Cerebellar cortex (tissue), 1 donor: Measurements from ENCODE around the gene TBL1X.
"Not testable (repeated sequence)": the region's sequence is repeated elsewhere in the genome, so short reads cannot be mapped to it uniquely, and the experiment has no call there.

Source experiments
- DNase-seq: peaks from one replicate; pipeline ENCODE4 v3.0.0-alpha.2; 2015; ENCODE audit warnings: low spot score

TBL1X gene

DNA sequence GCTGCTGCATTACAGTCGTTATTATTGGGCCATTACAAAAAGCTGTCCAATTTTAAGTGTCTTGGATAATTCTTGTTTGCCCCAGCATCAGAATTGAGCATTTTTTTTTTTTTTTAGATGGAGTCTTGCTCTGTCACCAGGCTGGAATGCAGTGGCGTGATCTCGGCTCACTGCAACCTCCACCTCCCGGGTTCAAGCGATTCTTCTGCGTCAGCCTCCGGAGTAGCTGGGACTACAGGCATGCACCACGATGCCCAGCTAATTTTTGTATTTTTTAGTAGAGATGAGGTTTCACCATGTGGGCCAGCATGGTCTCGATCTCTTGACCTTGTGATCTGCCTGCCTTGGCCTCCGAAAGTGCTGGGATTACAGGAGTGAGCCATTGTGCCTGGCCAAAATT, 71.3 kb downstream of the TBL1X start:
- DNase-seq: not testable (repeated sequence)

DNA sequence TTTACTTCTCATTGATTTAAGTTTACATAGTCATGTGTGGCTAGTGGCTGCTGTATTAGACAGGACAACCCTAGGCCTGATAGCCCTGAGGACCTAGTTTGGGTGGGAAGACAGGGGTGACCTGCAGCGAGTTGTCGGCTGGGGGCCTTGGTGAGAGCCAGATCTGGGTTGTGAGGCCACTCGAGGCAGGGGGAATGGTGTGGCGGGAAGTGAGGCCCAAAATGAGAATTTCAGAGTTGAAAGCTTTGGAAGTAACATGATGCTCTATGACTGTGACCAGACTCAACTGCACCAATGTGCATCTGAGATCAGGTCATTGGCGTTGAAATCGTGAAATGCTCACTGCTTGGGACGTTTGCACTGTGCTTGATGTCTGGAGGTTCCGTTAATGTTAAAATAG, 72.9 kb downstream of the TBL1X start:
- DNase-seq: no peak

DNA sequence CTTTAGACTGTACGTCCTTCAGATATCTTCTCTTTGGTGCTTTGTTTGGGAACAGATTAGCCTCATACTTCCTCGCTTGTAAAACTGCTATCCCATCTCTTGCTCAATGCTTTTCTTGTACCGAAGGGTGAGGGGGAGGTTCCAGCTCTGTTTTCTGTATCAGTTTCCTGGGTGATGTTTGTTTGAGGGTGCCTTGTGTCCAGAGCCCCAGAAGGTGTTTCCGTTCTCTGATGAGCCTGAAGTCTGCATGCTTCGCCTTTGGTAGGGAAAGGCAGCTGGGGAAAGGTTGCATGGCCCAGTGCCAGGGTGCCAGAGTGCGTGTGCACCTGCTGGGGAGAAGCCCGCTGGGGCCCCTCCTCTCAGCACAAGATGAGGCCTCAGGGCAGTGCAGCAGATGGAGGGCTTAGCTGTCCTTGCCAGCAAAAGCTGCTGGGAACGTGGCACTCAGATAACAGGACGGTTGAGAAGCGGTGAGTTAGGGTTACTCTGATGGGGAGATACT, 73.7 kb downstream of the TBL1X start:
- DNase-seq: peak; percentile 71

DNA sequence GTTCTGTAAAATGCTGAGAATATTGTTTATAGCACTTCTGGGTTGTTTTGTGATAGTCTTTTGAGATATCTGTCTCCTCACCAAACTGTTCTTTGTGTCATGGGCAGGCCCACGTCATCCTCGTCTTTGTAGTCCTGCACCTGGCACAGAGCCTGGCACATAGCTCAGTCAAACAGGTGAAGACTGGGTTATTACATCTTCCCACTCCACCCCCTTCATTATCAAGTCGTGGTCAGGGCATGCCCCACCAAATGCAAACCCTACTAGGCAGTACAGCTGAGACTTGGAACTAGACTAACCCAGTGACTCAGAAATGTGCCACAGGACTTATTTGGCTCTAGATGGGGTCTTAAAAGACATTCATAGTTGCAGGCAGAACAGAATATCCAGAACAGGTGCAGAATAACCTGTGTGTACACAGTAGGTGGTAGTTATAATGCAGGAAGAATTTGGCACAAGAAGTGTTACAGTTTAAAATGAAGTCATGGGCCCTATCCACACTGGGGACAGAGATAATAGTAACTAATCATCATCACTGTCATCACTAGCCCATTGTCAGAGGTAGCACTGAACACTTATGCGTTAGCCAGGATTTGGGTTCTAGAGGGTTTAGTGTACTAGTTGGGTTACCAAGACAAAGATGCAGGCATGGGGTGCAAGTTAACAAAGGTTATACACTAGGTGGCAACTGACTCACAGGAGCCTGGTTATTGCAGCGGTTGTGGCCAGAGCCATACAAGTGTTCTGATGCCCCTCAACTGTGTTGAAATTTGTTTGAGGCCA, 74.9 kb downstream of the TBL1X start:
- no peak for DNase-seq

DNA sequence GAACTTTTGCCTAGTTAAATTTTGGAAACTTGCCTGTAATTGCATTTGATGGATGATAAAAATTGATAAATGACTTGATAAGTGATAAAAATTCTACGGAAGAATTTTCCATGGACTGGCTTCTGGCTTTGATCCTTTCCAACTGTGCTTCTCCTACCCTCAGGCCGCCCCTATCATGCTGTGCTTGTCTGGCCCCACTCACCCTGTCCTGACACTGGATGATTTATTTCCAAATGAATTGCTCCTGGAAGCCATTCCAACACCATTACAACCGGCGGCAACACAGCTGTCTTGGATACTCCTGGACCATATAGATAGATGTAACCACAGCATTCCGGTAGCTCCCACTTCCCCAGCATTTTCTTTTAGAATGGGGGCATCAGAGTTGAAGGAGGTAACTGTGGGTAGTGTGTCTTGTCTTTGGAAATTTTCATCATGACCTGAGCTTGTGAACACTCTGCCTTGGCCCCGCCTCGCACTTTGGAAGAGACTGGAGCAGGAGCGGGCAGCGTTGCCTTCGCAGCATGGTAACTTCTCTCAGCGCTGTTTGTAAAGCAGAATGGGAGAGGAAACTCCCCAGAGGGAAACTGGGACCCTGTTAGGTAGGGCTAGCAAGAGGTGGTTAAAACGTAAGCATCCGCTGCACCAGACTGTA, 77.4 kb downstream of the TBL1X start:
- DNase-seq: no peak

DNA sequence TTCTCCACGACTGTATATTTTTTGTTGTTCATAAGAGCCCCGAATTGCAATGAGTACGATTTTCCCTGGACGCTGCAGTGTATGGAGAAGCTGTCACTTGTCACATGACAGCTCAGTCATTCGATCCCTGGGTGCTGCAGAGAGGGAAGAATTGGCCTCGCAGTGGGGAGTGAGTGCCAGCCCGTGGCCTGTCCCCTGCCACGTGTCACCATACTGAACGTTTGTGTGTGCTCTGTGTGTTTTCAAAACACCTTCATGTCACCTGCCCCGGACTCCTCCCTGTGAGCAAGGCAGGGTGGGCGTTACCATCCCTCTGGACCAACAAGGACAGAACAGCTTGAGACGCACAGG, 77.9 kb downstream of the TBL1X start:
- DNase-seq: no peak

DNA sequence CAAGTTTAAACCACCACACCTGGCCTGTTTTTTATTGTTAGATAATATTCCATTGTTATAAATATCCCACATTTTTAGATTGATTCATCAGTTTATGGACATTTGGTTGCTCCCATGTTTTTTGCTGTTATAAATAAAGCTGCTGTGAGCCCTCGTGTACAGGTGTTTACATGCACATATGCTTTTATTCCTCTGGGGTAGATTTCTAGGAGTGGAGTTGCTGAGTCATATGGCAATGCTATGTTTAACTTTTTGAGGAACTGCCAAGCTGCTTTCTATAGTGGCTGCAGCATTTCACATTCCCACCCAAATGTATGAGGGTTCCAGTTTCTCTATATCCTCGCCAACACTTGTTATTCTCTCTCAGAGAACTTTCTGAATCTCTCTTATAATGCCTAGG, 90.5 kb downstream of the TBL1X start:
- DNase-seq: no peak

DNA sequence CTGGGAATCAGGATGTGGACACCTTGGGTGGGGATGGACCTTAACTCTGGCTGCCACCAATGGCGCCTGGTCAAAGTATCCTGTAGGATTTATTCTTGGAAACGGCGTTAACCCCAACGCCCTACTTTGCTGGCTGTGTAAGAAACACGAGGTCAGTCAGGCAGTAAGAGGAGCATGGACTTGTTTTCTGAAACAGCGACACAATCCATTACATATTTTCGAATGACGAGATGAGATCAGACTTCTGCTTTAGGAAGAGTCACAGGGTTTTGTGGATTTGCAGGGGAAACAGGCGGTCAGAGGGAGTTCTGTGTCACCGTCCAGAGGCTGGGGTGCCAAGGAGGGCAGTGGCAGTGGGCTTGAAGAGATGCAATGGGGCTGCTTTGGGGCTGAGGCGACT, 92.2 kb downstream of the TBL1X start:
- DNase-seq: no peak

DNA sequence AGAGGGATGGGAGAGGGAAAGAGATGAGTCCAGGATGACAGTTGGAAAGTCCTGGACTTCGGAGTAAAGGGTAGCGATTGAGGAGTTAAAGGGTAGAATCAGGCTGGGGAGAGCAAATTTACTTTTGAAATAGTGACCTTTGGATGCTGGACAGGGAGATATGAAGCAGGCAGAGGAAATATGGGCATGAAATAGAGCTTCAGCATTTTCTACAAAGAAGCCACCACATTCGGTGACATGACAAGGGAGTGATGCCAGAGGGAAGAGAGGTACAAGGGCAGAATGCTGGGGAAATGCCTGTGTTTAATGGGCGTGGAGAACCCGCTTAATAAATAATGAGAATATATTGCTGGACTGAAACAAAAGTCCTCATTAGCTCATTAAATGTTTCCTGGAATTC, 92.7 kb downstream of the TBL1X start:
- no peak for DNase-seq

DNA sequence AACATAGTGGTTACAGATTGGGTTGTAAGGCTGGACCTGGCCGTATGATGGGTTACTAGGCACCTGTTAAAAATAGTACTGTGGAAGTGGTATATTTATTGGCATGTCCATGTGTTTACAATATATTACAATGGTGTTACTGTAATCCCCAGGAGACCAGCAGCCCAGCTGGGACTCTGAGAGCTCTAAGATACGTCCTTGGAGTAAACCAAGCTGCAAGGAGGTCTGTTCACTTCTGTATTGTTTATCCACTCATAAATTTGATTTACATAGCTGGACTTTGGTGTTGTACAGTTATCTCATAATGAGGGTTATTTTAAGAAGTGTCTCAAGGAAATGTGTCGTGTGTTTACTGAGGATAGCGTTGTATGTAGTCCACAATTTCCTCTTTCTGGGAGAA, 93.8 kb downstream of the TBL1X start:
- DNase-seq: no peak

DNA sequence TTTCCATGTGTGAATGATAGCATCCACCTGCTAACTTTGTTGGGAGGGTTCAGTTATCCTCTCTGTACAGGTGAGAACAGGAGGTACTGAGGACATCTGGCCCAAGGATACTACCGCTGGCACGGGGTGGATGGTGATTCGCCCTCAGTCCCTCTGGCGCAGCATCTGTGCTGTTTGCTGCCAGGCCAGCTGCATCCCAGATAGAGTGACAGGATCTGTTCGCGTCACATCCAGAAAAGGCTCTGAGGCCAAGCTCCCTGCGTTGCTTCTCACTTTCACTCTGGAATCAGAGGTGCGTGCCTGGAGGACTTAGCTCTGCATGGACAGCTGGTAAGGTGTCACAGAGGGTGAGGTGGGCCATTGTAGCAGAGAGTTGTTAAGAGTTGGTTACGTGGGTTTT, 95.4 kb downstream of the TBL1X start:
- no peak for DNase-seq

DNA sequence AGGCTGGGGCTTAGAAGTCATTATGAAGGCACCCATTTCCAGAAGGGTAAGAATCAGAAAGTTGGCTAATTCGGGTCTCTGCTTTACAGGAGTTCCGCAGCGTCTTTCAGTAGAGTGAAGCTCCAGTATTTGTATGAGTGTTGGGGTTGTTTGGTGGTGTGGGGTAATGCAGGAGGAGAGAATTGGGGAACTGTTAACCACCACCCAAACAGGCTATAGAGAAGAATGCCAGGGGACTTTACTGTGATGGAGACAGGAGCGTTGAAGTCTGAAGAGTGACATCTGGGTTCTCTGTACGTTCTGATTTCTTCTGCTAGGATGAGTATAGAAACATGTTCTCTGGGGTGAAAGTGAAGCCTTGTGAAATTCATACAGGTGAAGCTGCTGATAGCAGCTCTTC, 96.3 kb downstream of the TBL1X start:
- no peak for DNase-seq

DNA sequence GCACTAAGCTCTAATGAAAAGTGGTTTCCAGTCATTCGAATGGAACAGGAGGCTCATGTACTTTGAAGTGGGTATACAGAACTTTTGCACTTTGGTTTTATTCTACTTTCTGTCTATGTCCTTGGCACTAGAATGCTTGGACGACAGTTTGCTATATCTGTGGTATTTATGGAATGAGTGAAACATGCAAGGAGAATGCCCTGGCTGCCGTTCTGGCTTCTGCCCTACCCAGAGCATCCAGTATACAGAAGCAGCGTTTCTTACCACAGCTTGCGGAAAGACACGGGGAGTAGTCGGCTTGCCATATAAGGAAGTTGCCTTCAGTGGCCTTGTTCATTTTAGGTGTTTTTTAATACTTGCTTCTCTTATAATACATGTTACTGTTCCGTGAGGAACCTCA, 98.0 kb downstream of the TBL1X start:
- DNase-seq: no peak

DNA sequence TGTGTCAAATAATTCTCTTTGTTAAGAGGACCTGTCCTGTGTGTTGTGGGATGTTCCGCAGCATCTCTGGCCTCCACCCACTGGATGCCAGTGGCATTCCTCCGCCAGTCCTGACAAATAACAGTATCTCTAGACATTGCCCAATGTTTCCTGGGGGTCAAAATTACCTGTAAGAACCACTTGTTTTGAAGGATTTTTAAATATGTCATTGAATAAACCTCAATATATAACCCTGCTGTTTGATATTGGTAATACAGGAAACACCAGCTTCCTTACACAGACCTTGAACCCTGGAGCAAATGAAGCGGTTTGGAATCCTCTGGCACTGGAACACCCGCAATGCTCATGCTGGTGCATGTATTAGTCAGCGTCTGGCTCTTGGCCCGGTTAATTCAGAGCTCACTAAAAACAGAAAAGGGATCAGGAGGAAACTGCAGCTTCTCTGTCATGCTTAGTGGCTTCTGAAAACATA, 101.3 kb downstream of the TBL1X start:
- peak; percentile 72 for DNase-seq

DNA sequence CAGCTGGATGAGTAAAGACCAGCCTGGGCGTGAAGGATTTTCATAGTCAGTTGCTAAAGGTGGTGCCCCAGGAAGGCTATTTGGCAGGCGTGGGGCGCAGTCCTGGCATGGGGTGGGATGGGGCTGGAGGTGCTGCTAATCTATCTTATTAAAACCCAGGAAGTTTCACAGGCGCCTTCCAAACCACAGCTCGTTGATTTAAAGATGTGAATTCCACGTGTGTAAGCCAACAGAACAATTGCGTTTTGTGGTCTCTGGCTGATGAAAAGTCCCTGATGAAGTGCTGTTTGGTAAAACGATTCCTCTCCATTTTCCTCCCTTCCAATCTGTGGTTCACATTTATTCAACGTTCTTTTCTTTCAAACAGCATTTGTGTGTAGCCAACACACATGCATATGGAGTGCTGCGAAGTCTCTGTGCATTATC, 105.0 kb downstream of the TBL1X start:
- DNase-seq: no peak

DNA sequence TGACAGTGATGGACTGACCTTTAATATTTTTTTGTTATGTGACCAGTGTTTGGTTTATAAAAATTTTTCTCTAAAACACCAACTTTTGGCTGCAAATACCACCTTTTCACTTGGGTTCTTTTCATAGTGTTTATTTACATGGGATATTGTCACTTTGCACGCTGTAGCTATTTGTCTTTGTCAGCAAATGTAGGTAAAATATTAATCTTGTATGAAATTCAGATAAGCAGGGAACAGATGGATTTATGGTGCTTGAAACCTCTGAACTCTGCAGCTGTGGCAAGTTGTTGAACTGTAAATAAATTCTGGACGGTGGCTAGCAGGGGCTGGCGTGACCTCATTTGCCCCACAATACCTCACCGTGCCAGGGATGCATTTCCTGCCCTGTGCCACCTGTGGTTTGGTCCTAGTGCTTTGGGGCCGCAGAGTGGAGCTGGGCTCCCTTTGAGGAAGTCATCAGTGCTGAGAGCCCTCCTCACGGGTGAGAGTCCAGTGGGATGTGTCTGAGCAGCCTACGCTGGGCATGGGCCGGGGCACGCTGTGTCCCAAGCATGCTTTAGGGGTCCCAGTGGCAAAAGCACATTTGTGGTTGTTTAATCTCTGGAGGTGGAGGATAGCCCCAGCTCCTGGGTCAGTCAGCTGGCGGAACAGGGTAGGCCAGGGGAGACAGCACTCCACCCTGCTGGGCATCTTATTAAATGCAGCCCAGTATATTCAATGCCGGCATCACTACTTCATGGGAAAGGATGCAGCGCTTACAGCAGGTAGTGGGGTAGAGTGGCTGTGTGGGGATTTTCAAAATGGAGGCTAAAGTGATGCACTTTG, 108.6 kb downstream of the TBL1X start:
- no peak for DNase-seq

DNA sequence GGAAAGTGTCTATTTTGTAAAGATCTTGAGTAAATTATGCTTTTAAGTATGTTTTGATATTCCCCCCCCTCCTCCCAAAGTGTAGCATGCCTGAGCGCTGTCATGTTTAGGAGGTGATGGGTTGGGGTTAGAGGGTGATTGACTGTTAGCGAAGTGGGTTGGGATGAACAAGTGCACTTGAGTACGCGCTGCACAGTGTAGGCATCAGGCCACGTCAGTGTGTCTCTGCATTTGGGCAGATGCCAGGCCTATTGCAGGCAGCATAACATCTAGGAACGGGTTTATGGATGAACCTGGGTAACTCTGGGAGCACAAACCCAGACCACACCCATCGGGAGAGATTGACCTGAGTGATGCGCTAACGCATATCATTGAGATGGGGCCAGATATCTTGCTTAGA, 111.2 kb downstream of the TBL1X start:
- DNase-seq: no peak

DNA sequence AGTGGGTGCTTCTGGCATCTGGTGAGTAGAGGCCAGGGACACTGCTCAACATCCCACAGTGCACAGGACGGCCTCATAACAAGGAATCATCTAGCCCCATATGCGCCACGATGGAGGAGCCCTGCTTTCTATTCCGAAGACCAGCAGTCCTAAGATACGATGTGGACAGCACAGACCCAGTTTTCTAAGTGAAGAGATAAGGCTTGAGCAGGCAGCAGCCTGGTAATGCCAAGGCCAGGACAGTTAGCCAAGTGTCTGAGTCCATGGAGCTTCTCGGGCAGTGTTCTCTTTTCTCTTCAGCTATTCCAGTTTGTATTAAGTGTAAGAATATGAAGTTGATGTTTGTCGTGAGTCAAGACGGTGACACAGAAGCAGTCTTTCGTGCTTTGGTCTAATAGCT, 112.7 kb downstream of the TBL1X start:
- no peak for DNase-seq

DNA sequence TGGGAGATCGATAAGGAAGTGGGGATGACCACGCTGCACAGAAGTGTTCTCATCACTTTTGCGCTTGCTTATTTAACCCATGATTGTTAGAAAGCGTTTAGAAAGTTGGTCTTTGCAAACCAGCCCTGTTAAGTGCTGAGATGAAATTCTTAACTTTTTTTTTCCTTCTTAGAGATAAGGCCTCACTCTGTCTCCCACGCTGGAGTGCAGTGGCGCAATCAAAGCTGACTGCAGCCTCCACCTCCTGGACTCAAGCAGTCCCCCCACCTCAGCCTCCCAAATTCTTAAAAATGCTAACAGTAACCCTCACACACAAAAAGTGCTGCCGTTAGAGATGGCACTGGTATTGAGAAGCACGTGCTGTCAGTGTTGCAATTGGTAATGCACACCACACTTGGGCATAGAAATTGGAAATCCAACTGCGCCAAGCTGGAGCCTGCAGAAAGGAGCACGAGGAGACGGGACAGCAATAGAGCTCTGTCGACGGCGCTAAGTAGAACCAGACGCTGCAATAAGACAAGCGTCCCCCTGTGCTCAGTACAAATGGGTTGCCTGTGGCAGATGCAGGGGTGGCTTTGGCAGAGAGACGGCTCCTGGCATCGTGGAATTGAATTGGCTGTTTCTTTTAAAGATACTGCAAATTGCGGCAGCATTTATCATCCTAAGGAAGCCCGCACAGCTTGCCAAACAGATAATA, 113.4 kb downstream of the TBL1X start:
- DNase-seq: no peak

DNA sequence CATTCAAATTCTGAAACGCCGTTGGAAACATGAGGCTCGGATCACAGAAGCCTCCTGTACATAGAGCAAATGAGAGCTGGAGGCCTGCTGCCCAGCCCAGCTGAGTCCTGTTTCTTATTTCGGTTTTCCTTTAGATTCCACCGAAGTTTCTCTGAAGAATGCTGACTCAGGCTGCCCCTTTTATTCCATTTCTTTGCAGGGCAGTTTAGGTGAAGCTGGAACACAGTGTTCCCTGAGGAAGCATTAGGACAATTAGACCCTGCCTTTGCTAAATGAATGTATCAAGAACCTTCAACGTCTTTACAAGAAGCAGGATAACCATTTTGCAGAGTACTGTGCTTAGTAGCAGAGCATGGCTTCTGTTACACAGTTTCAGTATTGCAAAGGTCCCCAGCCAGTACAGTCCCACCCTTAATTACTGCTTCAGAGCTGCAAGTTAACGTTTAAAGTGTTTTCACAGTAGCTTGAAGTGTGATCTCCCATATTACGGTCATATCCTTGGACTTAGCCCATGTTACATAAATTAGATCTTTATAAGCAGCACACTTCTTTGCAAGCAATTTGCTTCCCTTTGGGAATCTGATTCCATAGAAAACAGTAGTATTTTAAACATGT, 117.0 kb downstream of the TBL1X start:
- no peak for DNase-seq

DNA sequence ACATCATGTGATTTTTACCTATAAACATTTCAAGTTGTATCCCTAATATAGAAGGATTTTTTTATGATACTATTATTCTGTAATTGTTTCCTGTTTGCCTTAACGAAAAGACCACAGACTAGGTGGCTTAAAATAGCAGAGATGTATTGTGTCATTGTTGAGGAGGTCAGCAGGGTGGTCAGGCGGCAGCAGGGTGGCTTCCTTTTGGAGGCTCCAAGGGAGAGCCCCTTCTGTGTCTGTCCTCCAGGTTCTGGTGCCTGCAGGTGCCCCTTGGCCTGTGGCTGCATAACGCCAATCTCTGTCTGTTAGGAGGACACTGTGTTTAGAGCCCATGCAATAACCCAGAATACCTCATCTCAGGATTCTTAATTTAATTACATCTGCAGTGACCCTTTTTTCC, 118.1 kb downstream of the TBL1X start:
- no peak for DNase-seq

DNA sequence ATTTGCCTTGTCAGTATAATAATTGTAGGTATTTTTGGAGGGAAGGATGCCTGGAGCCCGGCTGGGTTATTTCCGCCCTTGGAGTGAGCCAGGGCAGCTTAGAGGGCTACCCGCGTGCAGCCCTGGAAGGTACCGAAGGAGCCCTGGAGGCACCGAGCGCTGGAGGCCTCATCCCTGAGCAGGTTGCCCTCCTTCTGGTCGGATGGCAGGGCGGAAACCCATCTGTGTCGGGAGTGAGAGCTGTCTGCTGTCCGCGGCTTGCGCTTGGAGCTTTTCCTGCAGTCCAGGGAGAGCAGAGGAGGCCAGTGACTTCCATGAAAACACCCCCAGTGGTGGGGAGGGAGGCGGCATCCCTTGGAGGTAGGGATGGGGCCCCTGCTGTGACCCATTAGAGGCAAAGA, 122.1 kb downstream of the TBL1X start:
- peak; percentile 56 for DNase-seq
